ENCODE data around the gene HBM.

DNA sequence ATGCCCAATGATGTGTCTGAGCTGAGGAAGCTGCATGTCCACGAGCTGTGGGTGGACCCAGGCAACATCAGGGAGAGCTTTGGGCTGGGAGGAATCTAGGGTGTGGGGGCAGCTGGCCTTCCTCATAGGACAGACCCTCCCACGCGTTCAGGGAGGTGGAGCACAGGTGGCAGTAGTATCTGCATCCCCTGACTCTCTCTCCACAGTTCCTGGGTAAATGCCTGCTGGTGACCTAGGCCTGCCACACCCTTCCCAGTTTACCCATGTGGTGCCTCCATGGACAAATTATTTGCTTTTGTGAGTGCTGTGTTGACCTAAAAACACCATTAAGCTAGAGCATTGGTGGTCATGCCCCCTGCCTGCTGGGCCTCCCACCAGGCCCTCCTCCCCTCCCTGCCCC lies 3.2 kb downstream of the HBM start:
- TF ChIP-seq SP1 (IDR thresholded peaks at IDR 0.05) = no peak
- no peak for TF ChIP-seq BHLHE40 (IDR thresholded peaks at IDR 0.05; ENCODE audit: borderline replicate concordance)
- TF ChIP-seq TARDBP (IDR thresholded peaks at IDR 0.05) = no peak
